Measurements from ENCODE around the gene MIA3. TPM values are rescaled to one million over a fixed set of nuclear protein-coding genes. Genes with fewer than 3 reads are reported as not detected.
"Not testable (repeated sequence)": the region's sequence is repeated elsewhere in the genome, so short reads cannot be mapped to it uniquely, and the experiment has no call there.

MIA3 gene
- total RNA-seq, 4 donors from 2014 or later = 25.1 to 57.5 (median 31.5) TPM

GRCh38 chr1:222663431-222663934, 45.6 kb downstream of the MIA3 start:
- TF ChIP-seq CTCF (IDR thresholded peaks at IDR 0.05) = no peak
- TF ChIP-seq POLR2A (IDR thresholded peaks at IDR 0.05) = no peak

GRCh38 chr1:222665964-222666363, 48.1 kb downstream of the MIA3 start:
- whole genome bisulfite sequencing, 2 donors = 88 to 90% methylated on average over 7 of the region's 7 CpGs
- no peak for TF ChIP-seq POLR2A (IDR thresholded peaks at IDR 0.05)
- TF ChIP-seq CTCF (IDR thresholded peaks at IDR 0.05) = no peak
- H3K4me3 ChIP-seq (ENCODE audit: low read depth, poor library complexity, severe bottlenecking) = no peak overlapping the region
- intact Hi-C loops (cut with DNase I; ENCODE audit: low total_unique reads) = no loop called here
- no peak for DNase-seq (ENCODE audit: low spot score in 2 of 2)

More at GRCh38 chr1:222663431-222663934, 45.6 kb downstream of the MIA3 start:
- H3K4me3 ChIP-seq (ENCODE audit: low read depth, poor library complexity, severe bottlenecking) = no peak overlapping the region
- WGBS, 2 donors = 95 to 96% methylated on average over 4 of the region's 4 CpGs
- intact Hi-C loops (cut with DNase I; ENCODE audit: low total_unique reads) = no loop called here
- DNase-seq (ENCODE audit: low spot score in 2 of 2) = no peak

- DNase-seq (ENCODE audit: low spot score in 2 of 2); H3K4me3 ChIP-seq (ENCODE audit: low read depth, poor library complexity, severe bottlenecking); intact Hi-C loops (cut with DNase I; ENCODE audit: low total_unique reads): not testable (repeated sequence)
- WGBS, 2 donors = 67 to 74% methylated on average over 2 of the region's 4 CpGs
Observed at GRCh38 chr1:222668184-222668583, 50.3 kb downstream of the MIA3 start.

GRCh38 chr1:222669107-222669506, 51.2 kb downstream of the MIA3 start:
- WGBS, 2 donors = 89 to 100% methylated on average over 1 of the region's 2 CpGs
- DNase-seq (ENCODE audit: low spot score in 2 of 2); H3K4me3 ChIP-seq (ENCODE audit: low read depth, poor library complexity, severe bottlenecking); intact Hi-C loops (cut with DNase I; ENCODE audit: low total_unique reads): not testable (repeated sequence)

- no peak for DNase-seq (ENCODE audit: low spot score in 2 of 2)
- intact Hi-C loops (cut with DNase I; ENCODE audit: low total_unique reads) = no loop called here
- no peak overlapping the region for H3K4me3 ChIP-seq (ENCODE audit: low read depth, poor library complexity, severe bottlenecking)
- no peak for TF ChIP-seq POLR2A (IDR thresholded peaks at IDR 0.05)
- TF ChIP-seq CTCF (IDR thresholded peaks at IDR 0.05) = no peak
- 90 to 93% methylated on average over 1 of the region's 1 CpG for WGBS, 2 donors
Observed at GRCh38 chr1:222670110-222670509, 52.2 kb downstream of the MIA3 start.

- 88 to 94% methylated on average over 1 of the region's 1 CpG for WGBS, 2 donors
- TF ChIP-seq POLR2A (IDR thresholded peaks at IDR 0.05) (no peak), CTCF (IDR thresholded peaks at IDR 0.05) (no peak)
- H3K4me3 ChIP-seq (ENCODE audit: low read depth, poor library complexity, severe bottlenecking) = no peak overlapping the region
- intact Hi-C loops (cut with DNase I; ENCODE audit: low total_unique reads) = no loop called here
- no peak for DNase-seq (ENCODE audit: low spot score in 2 of 2)
Observed at GRCh38 chr1:222680080-222680479, 62.2 kb downstream of the MIA3 start.

GRCh38 chr1:222691016-222691415, 73.1 kb downstream of the MIA3 start:
- no peak for DNase-seq (ENCODE audit: low spot score in 2 of 2)
- intact Hi-C loops (cut with DNase I; ENCODE audit: low total_unique reads) = no loop called here
- WGBS, 2 donors = 96 to 100% methylated on average over 1 of the region's 1 CpG
- H3K4me3 ChIP-seq (ENCODE audit: low read depth, poor library complexity, severe bottlenecking) = no peak overlapping the region
- TF ChIP-seq CTCF (IDR thresholded peaks at IDR 0.05) (no peak), POLR2A (IDR thresholded peaks at IDR 0.05) (no peak)

All from lower leg skin (tissue), 4 donors.